ENCODE data around the gene KDM2A. TPM values are rescaled to one million over a fixed set of nuclear protein-coding genes. Genes with fewer than 3 reads are reported as not detected.

Gene KDM2A
- total RNA-seq, 1 experiment from 2014 or later = 122 TPM

DNA sequence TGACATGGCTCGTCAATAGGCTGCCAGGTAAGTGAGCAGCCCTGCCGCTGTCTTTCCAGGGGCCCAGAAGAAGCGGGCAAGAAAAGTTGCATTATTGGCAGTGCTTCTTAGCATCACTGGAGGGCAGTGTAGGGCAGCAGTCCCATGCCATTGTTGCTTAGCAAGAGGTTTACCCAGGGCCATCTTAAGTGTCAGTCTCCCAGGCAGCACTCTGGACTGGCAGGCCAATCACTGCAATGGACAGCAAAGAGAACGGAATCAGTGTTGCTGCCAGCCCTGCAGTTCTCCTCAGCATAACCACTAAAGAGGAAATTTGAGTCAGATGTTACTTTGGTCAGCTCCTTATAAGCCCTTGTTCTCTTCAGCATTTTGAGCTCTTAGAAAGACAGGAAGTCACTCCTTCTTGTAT lies 133.8 kb downstream of the KDM2A start:
- ChIA-PET CTCF (interaction anchor here (0.6 to 1.0 kb wide), 3 partner anchors 9 to 144 kb away, joined by 3 to 7 read pairs (median 6); no protein-coding TSS in a partner anchor), POLR2A (interaction anchor here (0.6 to 2.2 kb wide), 2 partner anchors 13 to 128 kb away, joined by 4 to 9 read pairs; no protein-coding TSS in a partner anchor)
- Histone ChIP-seq H3K9me3 (no peaks in the 10 kb centered on the region), H3K4me3 (ENCODE audit: low read depth, low read length) (no peak overlapping the region), H3K4me1 (peaks cover 23% of the 10 kb centered on the region), H3K36me3 (ENCODE audit: control insufficient read depth, insufficient read depth, low read length) (peaks cover 39% of the 10 kb centered on the region), H3K27me3 (replicated peaks; ENCODE audit: control insufficient read depth, insufficient read depth, low read length) (no peaks in the 10 kb centered on the region)
- Mint-ChIP-seq H3K4me3 (ENCODE audit: unreplicated experiment) (no peak overlapping the region), H3K9me3 (ENCODE audit: unreplicated experiment) (no peaks in the 10 kb centered on the region), H3K27ac (ENCODE audit: unreplicated experiment) (no peak overlapping the region), H3K36me3 (ENCODE audit: insufficient read depth, unreplicated experiment) (peaks cover 98% of the 10 kb centered on the region), H3K4me1 (ENCODE audit: low read depth, unreplicated experiment) (peaks cover 26% of the 10 kb centered on the region), H3K27me3 (ENCODE audit: insufficient read depth, unreplicated experiment) (no peaks in the 10 kb centered on the region)
- TF ChIP-seq, protein P1, sequence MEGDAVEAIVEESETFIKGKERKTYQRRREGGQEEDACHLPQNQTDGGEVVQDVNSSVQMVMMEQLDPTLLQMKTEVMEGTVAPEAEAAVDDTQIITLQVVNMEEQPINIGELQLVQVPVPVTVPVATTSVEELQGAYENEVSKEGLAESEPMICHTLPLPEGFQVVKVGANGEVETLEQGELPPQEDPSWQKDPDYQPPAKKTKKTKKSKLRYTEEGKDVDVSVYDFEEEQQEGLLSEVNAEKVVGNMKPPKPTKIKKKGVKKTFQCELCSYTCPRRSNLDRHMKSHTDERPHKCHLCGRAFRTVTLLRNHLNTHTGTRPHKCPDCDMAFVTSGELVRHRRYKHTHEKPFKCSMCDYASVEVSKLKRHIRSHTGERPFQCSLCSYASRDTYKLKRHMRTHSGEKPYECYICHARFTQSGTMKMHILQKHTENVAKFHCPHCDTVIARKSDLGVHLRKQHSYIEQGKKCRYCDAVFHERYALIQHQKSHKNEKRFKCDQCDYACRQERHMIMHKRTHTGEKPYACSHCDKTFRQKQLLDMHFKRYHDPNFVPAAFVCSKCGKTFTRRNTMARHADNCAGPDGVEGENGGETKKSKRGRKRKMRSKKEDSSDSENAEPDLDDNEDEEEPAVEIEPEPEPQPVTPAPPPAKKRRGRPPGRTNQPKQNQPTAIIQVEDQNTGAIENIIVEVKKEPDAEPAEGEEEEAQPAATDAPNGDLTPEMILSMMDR (IDR thresholded peaks at IDR 0.05; ENCODE audit: insufficient read depth in 1 of 2, low read depth in 1 of 2, low read length in 1 of 2, severe bottlenecking in 1 of 2, unreplicated experiment in 1 of 2) = peak; percentile 35 to 43
- intact Hi-C loops (cut with micrococcal nuclease; ENCODE audit: unreplicated experiment) = no loop called here
- DNase-seq = peak in 1 of 2 experiments; percentile 54
- BruUV-seq (replicated peaks) = no TSS peak

DNA sequence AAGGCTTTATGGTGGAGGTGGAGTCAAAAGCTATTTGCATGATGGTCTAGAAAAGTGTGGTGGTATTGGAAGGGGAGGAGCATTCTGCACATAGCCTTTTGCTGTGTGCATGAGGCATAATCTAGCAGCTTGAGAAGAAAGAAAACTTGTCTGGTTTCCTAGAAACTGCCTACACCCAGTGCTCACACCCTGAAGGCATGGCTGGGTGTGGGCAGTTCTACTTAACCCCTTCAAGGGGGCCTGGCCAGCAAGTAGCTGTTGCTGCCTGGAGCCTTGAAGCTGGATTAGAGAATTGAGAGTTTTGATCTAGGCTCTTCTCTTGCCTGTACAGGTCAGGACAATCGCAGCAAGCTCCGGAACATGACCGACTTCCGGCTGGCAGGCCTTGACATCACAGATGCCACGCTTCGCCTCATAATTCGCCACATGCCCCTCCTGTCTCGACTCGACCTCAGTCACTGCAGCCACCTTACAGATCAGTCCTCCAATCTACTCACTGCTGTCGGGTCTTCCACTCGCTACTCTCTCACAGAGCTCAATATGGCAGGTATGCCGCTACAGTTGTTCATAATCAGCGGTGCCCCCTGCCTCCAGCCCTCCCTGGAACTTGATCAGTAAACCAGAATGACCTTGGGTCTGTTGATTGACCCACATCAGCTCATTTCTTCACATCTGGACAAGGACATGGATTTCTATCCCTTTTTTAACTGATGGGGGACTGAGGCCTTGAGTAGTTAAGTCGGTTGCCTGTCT lies 135.0 kb downstream of the KDM2A start:
- H3K36me3 Mint-ChIP-seq (ENCODE audit: insufficient read depth, unreplicated experiment) = peaks cover 95% of the 10 kb centered on the region
- H3K27me3 Mint-ChIP-seq (ENCODE audit: insufficient read depth, unreplicated experiment) = no peaks in the 10 kb centered on the region
- H3K27ac Mint-ChIP-seq (ENCODE audit: unreplicated experiment) = peak overlapping the region; percentile 30
- Histone ChIP-seq H3K9me3 (no peaks in the 10 kb centered on the region), H3K36me3 (ENCODE audit: control insufficient read depth, insufficient read depth, low read length) (peaks cover 39% of the 10 kb centered on the region), H3K4me1 (peaks cover 11% of the 10 kb centered on the region), H3K27me3 (replicated peaks; ENCODE audit: control insufficient read depth, insufficient read depth, low read length) (no peaks in the 10 kb centered on the region), H3K4me3 (ENCODE audit: low read depth, low read length) (no peak overlapping the region)
- no peak overlapping the region for H3K4me3 Mint-ChIP-seq (ENCODE audit: unreplicated experiment)
- H3K4me1 Mint-ChIP-seq (ENCODE audit: low read depth, unreplicated experiment) = peaks cover 14% of the 10 kb centered on the region
- ChIA-PET CTCF (no interaction called here), POLR2A (interaction anchor here (0.9 to 2.2 kb wide), 2 partner anchors 14 to 63 kb away, joined by 3 to 9 read pairs; no protein-coding TSS in a partner anchor)
- BruUV-seq (replicated peaks) = no TSS peak
- TF ChIP-seq, protein P1 (IDR thresholded peaks at IDR 0.05; ENCODE audit: insufficient read depth in 1 of 2, low read depth in 1 of 2, low read length in 1 of 2, severe bottlenecking in 1 of 2, unreplicated experiment in 1 of 2) = no peak
- no peak for DNase-seq
- H3K9me3 Mint-ChIP-seq (ENCODE audit: unreplicated experiment) = no peaks in the 10 kb centered on the region
- intact Hi-C loops (cut with micrococcal nuclease; ENCODE audit: unreplicated experiment) = no loop called here

DNA sequence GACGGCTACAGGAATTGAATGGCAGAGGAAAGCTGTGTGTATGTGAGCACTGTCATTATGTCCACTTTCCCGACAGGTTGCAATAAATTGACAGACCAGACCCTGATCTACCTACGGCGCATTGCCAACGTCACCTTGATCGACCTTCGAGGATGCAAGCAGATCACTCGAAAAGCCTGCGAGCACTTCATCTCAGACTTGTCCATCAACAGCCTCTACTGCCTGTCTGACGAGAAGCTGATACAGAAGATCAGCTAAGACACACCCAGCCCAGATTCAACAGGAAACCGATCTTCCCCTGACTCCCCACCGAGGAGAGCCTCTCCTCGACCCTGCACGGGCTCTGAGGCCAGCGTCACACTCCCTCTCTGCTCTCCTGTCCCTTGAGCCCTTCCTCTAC lies 135.7 kb downstream of the KDM2A start:
- Histone ChIP-seq H3K27me3 (replicated peaks; ENCODE audit: control insufficient read depth, insufficient read depth, low read length) (no peaks in the 10 kb centered on the region), H3K4me3 (ENCODE audit: low read depth, low read length) (no peak overlapping the region), H3K4me1 (peaks cover 3% of the 10 kb centered on the region), H3K36me3 (ENCODE audit: control insufficient read depth, insufficient read depth, low read length) (peaks cover 36% of the 10 kb centered on the region), H3K9me3 (no peaks in the 10 kb centered on the region)
- Mint-ChIP-seq H3K4me1 (ENCODE audit: low read depth, unreplicated experiment) (peaks cover 7% of the 10 kb centered on the region), H3K4me3 (ENCODE audit: unreplicated experiment) (no peak overlapping the region), H3K9me3 (ENCODE audit: unreplicated experiment) (no peaks in the 10 kb centered on the region), H3K27ac (ENCODE audit: unreplicated experiment) (peak overlapping the region; percentile 13), H3K36me3 (ENCODE audit: insufficient read depth, unreplicated experiment) (peaks cover 95% of the 10 kb centered on the region), H3K27me3 (ENCODE audit: insufficient read depth, unreplicated experiment) (no peaks in the 10 kb centered on the region)
- TF ChIP-seq, protein P1 (IDR thresholded peaks at IDR 0.05; ENCODE audit: insufficient read depth in 1 of 2, low read depth in 1 of 2, low read length in 1 of 2, severe bottlenecking in 1 of 2, unreplicated experiment in 1 of 2) = no peak
- no TSS peak for BruUV-seq (replicated peaks)
- DNase-seq = no peak
- ChIA-PET CTCF (no interaction called here), POLR2A (interaction anchor here (2.2 kb wide), 1 partner anchor 15 kb away, joined by 9 read pairs; no protein-coding TSS in a partner anchor)
- intact Hi-C loops (cut with micrococcal nuclease; ENCODE audit: unreplicated experiment) = no loop called here
